ENCODE results near the gene RPS6KC1.
A peak's percentile ranks its signal among the peaks of the same experiment; 100 is the strongest.

Gene RPS6KC1

GRCh38 chr1:213284626-213285025, 233.6 kb downstream of the RPS6KC1 start:
- H3K4me1 ChIP-seq (ENCODE audit: low read depth, poor library complexity, severe bottlenecking) = no peaks in the 10 kb centered on the region
- H2AFZ ChIP-seq (ENCODE audit: low read depth) = no peak overlapping the region

DNA sequence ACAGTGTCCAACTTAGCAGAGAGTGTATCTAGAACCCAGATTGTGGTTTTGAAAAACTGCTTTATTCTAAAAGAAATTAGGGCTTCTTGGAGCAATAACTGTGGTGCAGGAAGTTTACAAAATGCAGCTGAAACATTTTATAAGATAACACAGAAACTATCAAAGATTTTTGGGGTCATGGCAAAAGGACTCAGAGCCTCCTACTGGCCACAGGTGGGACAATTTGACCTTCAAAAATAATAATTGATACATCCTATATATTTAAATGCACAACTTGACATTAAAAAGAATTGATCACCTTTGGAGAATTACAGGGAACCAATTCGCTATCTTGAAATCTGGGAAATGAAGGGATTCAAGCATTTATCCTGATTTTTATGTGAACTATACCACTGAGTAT, 235.2 kb downstream of the RPS6KC1 start:
- Histone ChIP-seq H3K79me2 (ENCODE audit: insufficient read depth, low read depth) (no peaks in the 10 kb centered on the region), H3K4me2 (no peak overlapping the region), H3K27ac (no peak overlapping the region), H2AFZ (ENCODE audit: low read depth) (no peak overlapping the region), H3K4me3 (IDR thresholded peaks at IDR 0.05; ENCODE audit: insufficient read depth, low read depth, low read length) (no peak overlapping the region), H4K20me1 (ENCODE audit: insufficient read depth) (no peaks in the 10 kb centered on the region), H3K27me3 (ENCODE audit: insufficient read depth, low read depth) (no peaks in the 10 kb centered on the region), H3K4me1 (ENCODE audit: low read depth, poor library complexity, severe bottlenecking) (no peaks in the 10 kb centered on the region), H3K9ac (no peak overlapping the region), H3K36me3 (ENCODE audit: insufficient read depth) (no peaks in the 10 kb centered on the region)
- TF ChIP-seq, protein P1, sequence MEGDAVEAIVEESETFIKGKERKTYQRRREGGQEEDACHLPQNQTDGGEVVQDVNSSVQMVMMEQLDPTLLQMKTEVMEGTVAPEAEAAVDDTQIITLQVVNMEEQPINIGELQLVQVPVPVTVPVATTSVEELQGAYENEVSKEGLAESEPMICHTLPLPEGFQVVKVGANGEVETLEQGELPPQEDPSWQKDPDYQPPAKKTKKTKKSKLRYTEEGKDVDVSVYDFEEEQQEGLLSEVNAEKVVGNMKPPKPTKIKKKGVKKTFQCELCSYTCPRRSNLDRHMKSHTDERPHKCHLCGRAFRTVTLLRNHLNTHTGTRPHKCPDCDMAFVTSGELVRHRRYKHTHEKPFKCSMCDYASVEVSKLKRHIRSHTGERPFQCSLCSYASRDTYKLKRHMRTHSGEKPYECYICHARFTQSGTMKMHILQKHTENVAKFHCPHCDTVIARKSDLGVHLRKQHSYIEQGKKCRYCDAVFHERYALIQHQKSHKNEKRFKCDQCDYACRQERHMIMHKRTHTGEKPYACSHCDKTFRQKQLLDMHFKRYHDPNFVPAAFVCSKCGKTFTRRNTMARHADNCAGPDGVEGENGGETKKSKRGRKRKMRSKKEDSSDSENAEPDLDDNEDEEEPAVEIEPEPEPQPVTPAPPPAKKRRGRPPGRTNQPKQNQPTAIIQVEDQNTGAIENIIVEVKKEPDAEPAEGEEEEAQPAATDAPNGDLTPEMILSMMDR (conservative IDR thresholded peaks at IDR 0.05; ENCODE audit: low read depth, low read length) = peak; percentile 53

More at GRCh38 chr1:213284626-213285025, 233.6 kb downstream of the RPS6KC1 start:
- Histone ChIP-seq H3K36me3 (ENCODE audit: insufficient read depth) (no peaks in the 10 kb centered on the region), H3K4me2 (no peak overlapping the region), H3K27ac (no peak overlapping the region), H3K9ac (no peak overlapping the region), H4K20me1 (ENCODE audit: insufficient read depth) (no peaks in the 10 kb centered on the region), H3K79me2 (ENCODE audit: insufficient read depth, low read depth) (no peaks in the 10 kb centered on the region), H3K4me3 (IDR thresholded peaks at IDR 0.05; ENCODE audit: insufficient read depth, low read depth, low read length) (no peak overlapping the region), H3K27me3 (ENCODE audit: insufficient read depth, low read depth) (no peaks in the 10 kb centered on the region)
- TF ChIP-seq, protein P1 (conservative IDR thresholded peaks at IDR 0.05; ENCODE audit: low read depth, low read length) = no peak

GRCh38 chr1:213287987-213288386, 236.9 kb downstream of the RPS6KC1 start:
- TF ChIP-seq, protein P1 (conservative IDR thresholded peaks at IDR 0.05; ENCODE audit: low read depth, low read length) = no peak
- no peak overlapping the region for H3K27ac ChIP-seq
- H3K36me3 ChIP-seq (ENCODE audit: insufficient read depth) = no peaks in the 10 kb centered on the region
- no peak overlapping the region for H3K4me3 ChIP-seq (IDR thresholded peaks at IDR 0.05; ENCODE audit: insufficient read depth, low read depth, low read length)
- H3K9ac ChIP-seq = no peak overlapping the region
- no peaks in the 10 kb centered on the region for H3K27me3 ChIP-seq (ENCODE audit: insufficient read depth, low read depth)
- H3K4me1 ChIP-seq (ENCODE audit: low read depth, poor library complexity, severe bottlenecking) = no peaks in the 10 kb centered on the region
- no peak overlapping the region for H2AFZ ChIP-seq (ENCODE audit: low read depth)
- H4K20me1 ChIP-seq (ENCODE audit: insufficient read depth) = no peaks in the 10 kb centered on the region
- H3K4me2 ChIP-seq = no peak overlapping the region
- no peaks in the 10 kb centered on the region for H3K79me2 ChIP-seq (ENCODE audit: insufficient read depth, low read depth)

DNA sequence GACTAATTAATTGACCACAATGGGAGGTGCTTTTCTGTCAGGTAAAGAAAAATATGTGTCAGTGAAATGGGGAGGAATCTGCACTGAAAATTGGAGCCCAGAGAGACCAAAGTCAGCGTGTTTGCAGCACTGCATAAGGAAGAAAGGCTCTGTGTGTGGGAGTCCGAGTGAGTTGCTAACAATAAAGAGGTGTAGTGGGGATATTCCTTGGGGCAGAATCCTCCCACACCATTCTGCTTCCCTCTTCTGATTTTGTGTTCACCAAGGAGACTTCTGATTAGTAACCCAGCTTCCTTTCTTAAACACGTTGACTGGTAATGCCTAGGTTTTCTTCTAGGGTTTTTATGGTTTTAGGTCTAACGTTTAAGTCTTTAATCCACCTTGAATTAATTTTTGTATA, 240.5 kb downstream of the RPS6KC1 start:
- Histone ChIP-seq H2AFZ (ENCODE audit: low read depth) (no peak overlapping the region), H4K20me1 (ENCODE audit: insufficient read depth) (no peaks in the 10 kb centered on the region), H3K4me2 (no peak overlapping the region), H3K36me3 (ENCODE audit: insufficient read depth) (no peaks in the 10 kb centered on the region), H3K9ac (no peak overlapping the region), H3K27me3 (ENCODE audit: insufficient read depth, low read depth) (no peaks in the 10 kb centered on the region), H3K27ac (no peak overlapping the region), H3K79me2 (ENCODE audit: insufficient read depth, low read depth) (no peaks in the 10 kb centered on the region), H3K4me1 (ENCODE audit: low read depth, poor library complexity, severe bottlenecking) (no peaks in the 10 kb centered on the region), H3K4me3 (IDR thresholded peaks at IDR 0.05; ENCODE audit: insufficient read depth, low read depth, low read length) (no peak overlapping the region)
- TF ChIP-seq, protein P1 (conservative IDR thresholded peaks at IDR 0.05; ENCODE audit: low read depth, low read length) = no peak
